ENCODE measurements around the gene JPT2.

Gene JPT2

GRCh38 chr16:1640261-1640941, 37.7 kb upstream of the JPT2 start:
- no peak for TF ChIP-seq CTCF (IDR thresholded peaks at IDR 0.05; ENCODE audit: control insufficient read depth, insufficient read depth, low read depth, low read length, missing control alignments)
- no peak for DNase-seq (ENCODE audit: low read depth)
- no peak overlapping the region for H3K4me3 ChIP-seq (ENCODE audit: control insufficient read depth, low read depth, low read length)

- TF ChIP-seq CTCF (IDR thresholded peaks at IDR 0.05; ENCODE audit: control insufficient read depth, insufficient read depth, low read depth, low read length, missing control alignments), result no peak
- no peak overlapping the region for H3K4me3 ChIP-seq (ENCODE audit: control insufficient read depth, low read depth, low read length)
- no peak for DNase-seq (ENCODE audit: low read depth)
These were observed 36.8 kb upstream of the JPT2 start for GRCh38 chr16:1641261-1641660.

GRCh38 chr16:1642148-1642547, 35.9 kb upstream of the JPT2 start:
- TF ChIP-seq CTCF (IDR thresholded peaks at IDR 0.05; ENCODE audit: control insufficient read depth, insufficient read depth, low read depth, low read length, missing control alignments), result no peak
- no peak overlapping the region for H3K4me3 ChIP-seq (ENCODE audit: control insufficient read depth, low read depth, low read length)
- no peak for DNase-seq (ENCODE audit: low read depth)

- DNase-seq (ENCODE audit: low read depth), result no peak
These were observed 35.3 kb upstream of the JPT2 start for GRCh38 chr16:1642753-1643152.

GRCh38 chr16:1643521-1643920, 34.6 kb upstream of the JPT2 start:
- TF ChIP-seq CTCF (IDR thresholded peaks at IDR 0.05; ENCODE audit: control insufficient read depth, insufficient read depth, low read depth, low read length, missing control alignments), result no peak
- H3K4me3 ChIP-seq (ENCODE audit: control insufficient read depth, low read depth, low read length), result no peak overlapping the region
- DNase-seq (ENCODE audit: low read depth), result no peak

More at GRCh38 chr16:1642753-1643152, 35.3 kb upstream of the JPT2 start:
- no peak for TF ChIP-seq CTCF (IDR thresholded peaks at IDR 0.05; ENCODE audit: control insufficient read depth, insufficient read depth, low read depth, low read length, missing control alignments)
- no peak overlapping the region for H3K4me3 ChIP-seq (ENCODE audit: control insufficient read depth, low read depth, low read length)

GRCh38 chr16:1645914-1646525, 32.1 kb upstream of the JPT2 start:
- H3K4me3 ChIP-seq (ENCODE audit: control insufficient read depth, low read depth, low read length), result no peak overlapping the region

More at GRCh38 chr16:1645914-1646525, 32.1 kb upstream of the JPT2 start:
- no peak for TF ChIP-seq CTCF (IDR thresholded peaks at IDR 0.05; ENCODE audit: control insufficient read depth, insufficient read depth, low read depth, low read length, missing control alignments)
- DNase-seq (ENCODE audit: low read depth), result no peak
